GM21619 (cell line): Measurements from ENCODE around the gene PRPF19.

Source experiments
- ATAC-seq: cut with Tn5 transposase; IDR thresholded peaks from one replicate; pipeline ENCODE4 v1.9.1; 2021; ENCODE audit not compliant: unreplicated experiment

Gene PRPF19

DNA sequence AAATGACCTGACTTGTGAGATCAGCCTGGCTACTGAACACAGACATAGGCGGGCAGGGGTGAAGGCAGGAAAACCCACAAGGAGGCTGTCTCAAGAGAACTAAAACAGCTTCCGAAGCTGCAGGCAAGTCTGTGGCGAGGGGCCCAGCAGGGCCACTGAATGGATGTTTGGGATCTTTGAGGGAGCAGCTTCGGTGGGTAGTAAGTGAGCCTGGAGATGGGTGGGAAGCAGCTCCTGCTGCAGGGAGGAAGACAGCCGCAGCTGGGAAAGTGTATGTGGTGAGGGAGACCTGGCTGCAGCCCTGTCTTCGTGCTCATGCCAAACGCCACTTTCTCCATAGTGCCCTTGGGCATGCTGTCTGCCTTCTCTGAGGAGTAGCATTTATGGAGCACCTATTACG, 61.0 kb downstream of the PRPF19 start:
- no peak for ATAC-seq

DNA sequence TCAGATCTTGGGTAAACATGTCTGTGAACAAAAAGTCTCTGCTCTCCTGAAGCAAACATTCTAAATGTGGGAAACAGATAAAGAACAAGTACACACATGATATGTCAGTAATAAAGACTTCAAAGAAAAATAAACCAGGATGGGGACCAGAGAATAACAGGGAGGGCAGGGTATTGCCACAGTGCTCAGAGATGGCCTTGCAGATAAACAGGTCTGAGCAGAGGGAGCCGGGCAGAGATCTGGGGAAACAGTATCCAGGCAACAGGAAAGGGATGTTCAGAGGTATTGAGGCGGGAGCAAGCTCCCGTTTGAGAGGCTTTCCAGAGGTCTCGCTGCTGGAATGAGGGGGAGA, 61.5 kb downstream of the PRPF19 start:
- no peak for ATAC-seq

DNA sequence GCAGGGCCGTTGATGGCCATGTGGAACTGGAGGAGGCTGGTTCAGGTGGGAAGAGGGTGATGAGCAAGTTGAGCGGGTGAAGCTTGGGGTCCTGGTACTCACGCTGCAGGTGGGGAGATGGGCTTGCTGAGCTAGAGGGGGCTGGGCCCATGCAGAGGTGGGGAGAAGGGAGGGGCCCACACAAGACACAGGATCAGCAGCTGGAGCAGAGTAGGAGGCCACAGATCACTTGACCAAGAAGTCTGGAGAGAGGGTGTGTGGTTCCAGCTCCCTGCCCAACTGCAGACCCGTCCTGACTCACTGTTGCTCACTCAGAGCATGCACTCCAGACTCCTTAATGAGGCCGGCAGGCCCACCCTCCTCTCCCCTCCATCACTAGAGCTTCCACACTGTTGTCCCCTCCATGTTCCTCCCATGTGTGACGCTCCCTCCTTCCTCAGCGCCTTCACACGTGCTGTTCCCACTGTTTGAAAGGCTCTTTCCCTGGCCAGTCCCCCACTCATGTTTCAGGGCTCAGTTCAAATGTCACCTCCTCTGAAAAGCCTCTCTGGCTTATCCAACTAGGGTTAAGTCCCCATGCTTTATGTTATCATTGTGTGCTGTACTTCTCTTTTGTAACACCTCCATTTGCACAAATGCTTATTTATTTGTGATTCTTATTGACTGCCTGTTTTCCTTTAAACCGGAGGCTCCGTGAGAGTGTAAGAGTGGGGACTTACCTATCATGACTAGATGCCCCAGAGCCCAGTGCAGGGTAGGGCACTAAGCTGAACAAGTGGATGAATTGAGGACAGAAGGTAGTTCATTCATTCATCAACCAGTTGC, 62.1 kb downstream of the PRPF19 start:
- ATAC-seq, result no peak

DNA sequence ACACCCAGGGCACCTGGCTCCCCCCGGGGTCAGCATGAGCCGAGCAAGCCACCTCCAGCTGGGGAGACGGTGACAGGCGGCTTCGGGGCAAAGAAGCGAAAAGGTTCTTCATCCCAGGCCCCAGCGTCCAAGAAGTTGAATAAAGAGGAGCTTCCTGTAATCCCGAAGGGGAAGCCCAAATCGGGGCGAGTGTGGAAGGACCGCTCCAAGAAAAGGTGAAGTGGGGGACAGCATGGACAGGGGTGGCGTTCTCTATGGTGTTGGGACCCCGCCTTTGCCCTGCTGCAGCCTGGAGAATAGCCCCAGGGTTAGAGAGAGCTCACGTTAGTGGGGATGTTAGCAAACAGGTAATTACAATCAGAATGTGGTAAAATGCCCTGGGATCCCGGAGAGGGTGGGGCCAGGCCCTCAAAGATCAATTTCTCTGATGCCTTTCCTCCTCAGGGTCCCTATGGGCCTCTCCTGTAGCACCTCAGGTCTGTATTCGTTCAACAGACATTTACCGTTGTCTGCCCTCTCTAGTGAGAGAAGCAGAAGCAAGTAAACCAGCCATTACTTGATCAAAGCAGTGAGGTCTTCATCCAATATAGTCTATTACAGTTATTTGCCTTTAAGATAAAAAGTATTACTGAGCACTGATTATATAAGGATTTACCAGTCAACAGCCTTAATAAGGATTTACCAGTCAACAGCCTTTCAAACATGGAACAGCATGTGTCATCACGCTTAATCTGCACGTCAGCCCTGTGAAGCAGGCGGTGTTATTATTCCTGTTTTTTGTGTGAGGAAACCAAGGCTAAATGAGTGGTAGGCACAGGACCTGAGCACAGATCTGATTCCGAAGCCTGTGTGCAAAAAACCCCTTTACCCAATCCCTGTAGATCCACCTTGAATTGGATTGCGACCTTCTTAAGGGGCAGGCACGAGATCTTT, 63.5 kb downstream of the PRPF19 start:
- ATAC-seq, result no peak

DNA sequence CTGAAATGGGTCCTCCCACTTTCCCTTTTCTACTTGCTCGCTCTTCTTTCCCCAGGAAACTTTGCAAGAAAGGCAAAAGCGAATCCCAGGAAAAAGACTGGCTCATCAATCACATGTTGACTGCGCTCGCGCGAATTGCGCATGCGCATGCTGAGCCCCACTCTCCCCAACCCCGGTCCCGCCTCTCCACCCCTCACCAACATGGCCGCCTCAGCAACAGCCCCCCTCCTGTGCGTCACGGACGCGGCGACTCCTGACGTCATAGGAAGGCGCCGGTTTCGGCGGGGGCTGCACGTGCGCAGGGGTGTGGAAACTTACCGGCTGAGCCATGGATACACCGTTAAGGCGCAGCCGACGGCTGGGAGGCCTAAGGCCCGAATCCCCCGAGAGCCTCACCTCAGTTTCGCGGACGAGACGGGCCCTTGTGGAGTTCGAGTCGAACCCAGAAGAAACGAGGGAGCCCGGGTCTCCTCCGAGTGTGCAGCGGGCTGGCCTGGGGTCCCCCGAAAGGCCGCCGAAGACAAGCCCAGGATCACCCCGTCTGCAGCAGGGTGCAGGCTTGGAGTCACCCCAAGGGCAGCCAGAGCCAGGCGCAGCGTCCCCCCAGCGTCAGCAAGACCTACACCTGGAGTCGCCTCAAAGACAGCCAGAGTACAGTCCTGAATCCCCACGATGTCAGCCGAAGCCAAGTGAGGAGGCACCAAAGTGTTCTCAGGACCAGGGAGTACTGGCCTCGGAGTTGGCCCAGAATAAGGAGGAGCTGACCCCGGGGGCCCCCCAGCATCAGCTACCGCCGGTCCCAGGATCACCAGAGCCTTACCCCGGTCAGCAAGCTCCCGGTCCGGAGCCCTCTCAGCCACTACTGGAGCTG, 64.4 kb downstream of the PRPF19 start, which contains the start of gene CCDC86:
Gene CCDC86 (plus strand): TSS at position 317 of the 871 bp plus-strand sequence. CDS start 12 bp downstream, at position 329.
- peak; percentile 80 for ATAC-seq
